Activated naive CD4-positive, alpha-beta T cell treated with anti-CD3 and anti-CD28 coated beads, Interleukin-2, amount 10 ng/mL, durations not matched to agents 7 days and 5 days (primary cell): ENCODE results near the gene LRRC41.
"Not testable (repeated sequence)": the region's sequence is repeated elsewhere in the genome, so short reads cannot be mapped to it uniquely, and the experiment has no call there.

Source experiments
- CTCF ChIA-PET: fragments of 350-600 bp; sonication (Branson Sonifier 250); formaldehyde crosslinking; loops from one replicate; lab custom pipeline; 2021; ENCODE audit warnings: antibody characterized with exemption; lab: Charles Lee
- DNase-seq: peaks from one replicate; pipeline ENCODE4 v3.0.0-alpha.2; 2020
- H3K27ac Mint-ChIP-seq: one replicate; pipeline ENCODE4 v1.8.0; 2021; ENCODE audit warnings: mild to moderate bottlenecking, moderate library complexity, mixed read lengths
- H3K27me3 Mint-ChIP-seq: one replicate; pipeline ENCODE4 v1.8.0; 2021; ENCODE audit warnings: mild to moderate bottlenecking, mixed read lengths
- H3K36me3 Mint-ChIP-seq: one replicate; pipeline ENCODE4 v1.8.0; 2021; ENCODE audit warnings: mixed read lengths
- H3K4me1 Mint-ChIP-seq: one replicate; pipeline ENCODE4 v1.8.0; 2021; ENCODE audit warnings: mixed read lengths
- H3K4me3 Mint-ChIP-seq: one replicate; pipeline ENCODE4 v1.8.0; 2021; ENCODE audit warnings: mild to moderate bottlenecking, moderate library complexity, mixed read lengths
- H3K9me3 Mint-ChIP-seq: one replicate; pipeline ENCODE4 v1.8.0; 2021; ENCODE audit warnings: mixed read lengths

LRRC41 gene

GRCh38 chr1:46334030-46334384 is 30.6 kb upstream of the LRRC41 start:
- H3K4me1 Mint-ChIP-seq: peaks cover 3% of the 10 kb centered on the region
- no peaks in the 10 kb centered on the region for H3K9me3 Mint-ChIP-seq
- no peak overlapping the region for H3K4me3 Mint-ChIP-seq
- no peaks in the 10 kb centered on the region for H3K27me3 Mint-ChIP-seq
- CTCF ChIA-PET: interaction anchor here (0.7 to 1.9 kb wide), 5 partner anchors 14 to 110 kb away, joined by 3 to 12 read pairs (median 4); no protein-coding TSS in a partner anchor
- DNase-seq: no peak
- H3K36me3 Mint-ChIP-seq: peaks cover 2% of the 10 kb centered on the region
- no peak overlapping the region for H3K27ac Mint-ChIP-seq

DNA sequence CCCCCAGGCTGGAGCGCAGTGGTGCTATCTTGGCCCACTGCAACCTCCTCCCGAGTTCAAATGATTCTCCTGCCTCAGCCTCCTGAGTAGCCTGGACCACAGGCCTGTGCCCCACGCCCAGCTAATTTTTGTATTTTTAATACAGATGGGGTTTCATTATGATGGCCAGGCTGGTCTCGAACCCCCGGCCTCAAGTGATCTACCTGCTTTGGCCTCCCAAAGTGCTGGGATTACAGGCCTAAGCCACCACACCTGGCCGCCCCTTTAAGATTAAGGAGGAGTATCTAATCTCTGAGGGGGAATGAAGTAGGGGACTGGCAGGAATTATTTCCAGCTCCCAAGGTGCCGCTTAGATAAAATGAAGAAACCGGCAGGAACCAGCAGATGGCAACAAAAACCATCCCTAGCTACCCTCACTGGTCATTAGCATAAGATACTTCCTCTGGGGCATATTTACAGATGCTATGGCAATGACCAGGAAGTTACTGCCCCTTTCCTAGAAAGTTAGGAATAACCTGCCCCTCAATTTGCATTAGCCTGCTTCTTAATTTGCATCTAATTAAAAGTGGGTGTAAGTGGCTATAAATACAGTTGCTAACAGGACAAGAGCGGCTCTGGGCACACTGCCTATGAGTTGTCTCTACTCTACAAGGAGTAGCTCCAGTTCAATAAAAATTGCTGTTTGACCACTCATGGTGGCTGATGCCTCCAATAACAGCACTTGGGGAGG is 30.0 kb upstream of the LRRC41 start:
- Mint-ChIP-seq H3K4me1 (no peaks in the 10 kb centered on the region), H3K36me3 (no peaks in the 10 kb centered on the region), H3K9me3 (no peaks in the 10 kb centered on the region), H3K27ac (no peak overlapping the region), H3K4me3 (no peak overlapping the region), H3K27me3 (no peaks in the 10 kb centered on the region)
- DNase-seq: no peak
- CTCF ChIA-PET: interaction anchor here (0.7 to 1.9 kb wide), 6 partner anchors 9 to 110 kb away, joined by 3 to 12 read pairs (median 4); no protein-coding TSS in a partner anchor

DNA sequence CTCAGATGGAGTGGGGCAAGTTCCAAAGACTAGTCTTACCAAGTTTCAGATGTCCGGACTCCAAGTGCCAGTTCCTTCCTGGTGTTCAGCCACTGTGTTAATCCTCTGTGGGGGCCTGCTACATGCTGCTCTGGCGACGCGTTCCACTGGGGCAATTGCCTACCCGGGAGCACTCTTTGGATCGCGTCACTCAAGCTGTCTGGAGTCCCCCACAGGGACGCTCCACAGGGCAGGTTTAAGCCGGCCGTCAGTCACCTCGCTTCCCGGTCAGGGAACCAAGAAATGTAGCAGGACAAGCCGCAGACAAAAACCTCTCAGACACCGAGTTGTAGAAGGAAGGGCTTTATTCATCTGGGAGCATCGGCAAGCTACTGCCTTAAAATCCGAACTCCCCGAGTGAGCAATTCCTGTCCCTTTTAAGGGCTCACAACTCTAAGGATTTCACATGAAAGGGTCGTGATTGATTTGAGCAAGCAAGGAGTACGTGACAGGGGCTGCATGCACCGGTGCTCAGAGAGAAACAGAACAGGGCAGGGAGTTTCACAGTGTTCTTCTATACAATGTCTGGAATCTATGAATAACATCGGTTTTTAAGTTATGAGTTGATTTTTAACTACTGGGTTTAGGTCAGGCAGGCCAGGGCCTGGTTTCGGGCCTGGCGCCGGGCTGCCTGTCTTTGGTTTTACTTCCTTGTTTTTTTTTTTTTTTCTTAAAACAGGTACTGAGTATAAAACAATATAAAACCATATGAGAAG is 28.5 kb upstream of the LRRC41 start:
- CTCF ChIA-PET, H3K4me3 Mint-ChIP-seq: not testable (repeated sequence)

GRCh38 chr1:46330381-46330780 is 27.0 kb upstream of the LRRC41 start:
- H3K9me3 Mint-ChIP-seq, H3K4me1 Mint-ChIP-seq, DNase-seq, H3K27me3 Mint-ChIP-seq, H3K27ac Mint-ChIP-seq, H3K4me3 Mint-ChIP-seq, CTCF ChIA-PET, H3K36me3 Mint-ChIP-seq: not testable (repeated sequence)

More for the DNA sequence above, 28.5 kb upstream of the LRRC41 start:
- H3K36me3 Mint-ChIP-seq, H3K4me1 Mint-ChIP-seq, H3K27me3 Mint-ChIP-seq, DNase-seq, H3K27ac Mint-ChIP-seq, H3K9me3 Mint-ChIP-seq: not testable (repeated sequence)

GRCh38 chr1:46329807-46330206 is 26.4 kb upstream of the LRRC41 start:
- H3K36me3 Mint-ChIP-seq, CTCF ChIA-PET: not testable (repeated sequence)

GRCh38 chr1:46328182-46328581 is 24.8 kb upstream of the LRRC41 start:
- H3K27me3 Mint-ChIP-seq, H3K36me3 Mint-ChIP-seq, H3K4me3 Mint-ChIP-seq, H3K27ac Mint-ChIP-seq, DNase-seq, H3K9me3 Mint-ChIP-seq, H3K4me1 Mint-ChIP-seq: not testable (repeated sequence)
- CTCF ChIA-PET: interaction anchor here (1.2 kb wide), 1 partner anchor 25 kb away, joined by 3 read pairs; no protein-coding TSS in a partner anchor

More at GRCh38 chr1:46329807-46330206, 26.4 kb upstream of the LRRC41 start:
- H3K4me1 Mint-ChIP-seq, H3K27me3 Mint-ChIP-seq, H3K27ac Mint-ChIP-seq, H3K4me3 Mint-ChIP-seq, DNase-seq, H3K9me3 Mint-ChIP-seq: not testable (repeated sequence)

DNA sequence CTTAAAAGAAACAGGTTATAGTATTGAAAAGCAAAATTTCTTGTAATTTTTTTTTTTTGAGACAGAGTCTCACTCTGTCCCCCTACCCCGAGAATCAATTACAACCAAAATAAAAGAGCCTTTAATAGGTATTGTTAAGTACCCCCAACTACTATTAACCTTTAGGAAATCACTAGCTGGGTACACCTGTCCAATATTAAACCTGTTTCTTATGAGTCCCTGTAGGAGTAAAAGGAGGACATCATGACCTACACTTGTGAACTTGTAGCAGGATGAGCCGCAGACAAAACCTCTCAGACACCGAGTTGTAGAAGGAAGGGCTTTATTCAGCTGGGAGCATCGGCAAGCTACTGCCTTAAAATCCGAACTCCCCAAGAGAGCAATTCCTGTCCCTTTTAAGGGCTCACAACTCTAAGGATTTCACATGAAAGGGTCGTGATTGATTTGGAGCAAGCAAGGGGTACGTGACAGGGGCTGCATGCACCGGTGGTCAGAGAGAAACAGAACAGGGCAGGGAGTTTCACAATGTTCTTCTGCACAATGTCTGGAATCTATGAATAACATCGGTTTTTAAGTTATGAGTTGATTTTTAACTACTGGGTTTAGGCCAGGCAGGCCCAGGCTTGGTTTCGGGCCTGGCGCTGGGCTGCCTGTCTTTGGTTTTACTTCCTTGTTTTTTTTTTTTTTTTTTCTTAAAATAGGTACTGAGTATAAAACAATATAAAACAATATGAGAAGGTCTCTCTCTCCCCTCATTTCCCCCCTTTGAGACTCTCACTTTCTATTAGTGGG is 22.1 kb upstream of the LRRC41 start:
- H3K36me3 Mint-ChIP-seq, DNase-seq, CTCF ChIA-PET, H3K9me3 Mint-ChIP-seq, H3K4me1 Mint-ChIP-seq, H3K27me3 Mint-ChIP-seq, H3K27ac Mint-ChIP-seq, H3K4me3 Mint-ChIP-seq: not testable (repeated sequence)

- H3K27me3 Mint-ChIP-seq, H3K36me3 Mint-ChIP-seq, H3K9me3 Mint-ChIP-seq, H3K27ac Mint-ChIP-seq, CTCF ChIA-PET, H3K4me1 Mint-ChIP-seq, H3K4me3 Mint-ChIP-seq, DNase-seq: not testable (repeated sequence)
Observed at GRCh38 chr1:46322191-46322590, 18.8 kb upstream of the LRRC41 start.

- DNase-seq, H3K27me3 Mint-ChIP-seq, H3K4me1 Mint-ChIP-seq, CTCF ChIA-PET, H3K36me3 Mint-ChIP-seq, H3K4me3 Mint-ChIP-seq, H3K9me3 Mint-ChIP-seq, H3K27ac Mint-ChIP-seq: not testable (repeated sequence)
Observed at GRCh38 chr1:46319960-46320914, 16.8 kb upstream of the LRRC41 start.

- not testable (repeated sequence) for H3K27ac Mint-ChIP-seq, H3K9me3 Mint-ChIP-seq, H3K4me3 Mint-ChIP-seq, DNase-seq, H3K4me1 Mint-ChIP-seq, H3K27me3 Mint-ChIP-seq
- CTCF ChIA-PET: interaction anchor here (0.6 kb wide), 1 partner anchor 34 kb away, joined by 3 read pairs; no protein-coding TSS in a partner anchor
- peaks cover 15% of the 10 kb centered on the region for H3K36me3 Mint-ChIP-seq
Observed at GRCh38 chr1:46319301-46319700, 15.9 kb upstream of the LRRC41 start.

DNA sequence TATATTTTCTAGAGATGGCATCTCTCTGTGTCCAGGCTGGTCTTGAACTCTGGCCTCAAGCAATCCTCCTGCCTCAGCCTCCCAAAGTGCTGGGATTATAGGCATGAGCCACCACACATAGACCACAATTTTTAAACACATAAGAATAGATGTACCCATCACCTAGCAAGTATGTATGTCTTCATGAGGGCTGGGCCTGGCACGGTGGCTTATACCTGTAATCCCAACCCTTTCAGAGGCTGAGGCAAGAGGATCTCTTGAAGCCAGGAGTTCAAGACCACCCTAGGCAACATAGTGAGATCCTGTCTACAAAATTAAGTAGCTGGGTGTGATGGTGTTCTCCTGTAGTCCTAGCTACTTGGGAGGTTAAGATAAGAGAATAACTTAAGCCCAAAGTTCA is 13.9 kb upstream of the LRRC41 start:
- H3K4me3 Mint-ChIP-seq: no peak overlapping the region
- CTCF ChIA-PET: no interaction called here
- peaks cover 25% of the 10 kb centered on the region for H3K36me3 Mint-ChIP-seq
- H3K27ac Mint-ChIP-seq: no peak overlapping the region
- H3K27me3 Mint-ChIP-seq: no peaks in the 10 kb centered on the region
- no peaks in the 10 kb centered on the region for H3K9me3 Mint-ChIP-seq
- DNase-seq: no peak
- H3K4me1 Mint-ChIP-seq: no peaks in the 10 kb centered on the region

GRCh38 chr1:46315669-46316403 is 12.4 kb upstream of the LRRC41 start:
- Mint-ChIP-seq H3K4me1 (no peaks in the 10 kb centered on the region), H3K4me3 (no peak overlapping the region), H3K27me3 (no peaks in the 10 kb centered on the region), H3K36me3 (peaks cover 30% of the 10 kb centered on the region), H3K27ac (no peak overlapping the region), H3K9me3 (no peaks in the 10 kb centered on the region)
- CTCF ChIA-PET: interaction anchor here (0.7 kb wide), 1 partner anchor 21 kb away, joined by 4 read pairs; no protein-coding TSS in a partner anchor
- DNase-seq: no peak

DNA sequence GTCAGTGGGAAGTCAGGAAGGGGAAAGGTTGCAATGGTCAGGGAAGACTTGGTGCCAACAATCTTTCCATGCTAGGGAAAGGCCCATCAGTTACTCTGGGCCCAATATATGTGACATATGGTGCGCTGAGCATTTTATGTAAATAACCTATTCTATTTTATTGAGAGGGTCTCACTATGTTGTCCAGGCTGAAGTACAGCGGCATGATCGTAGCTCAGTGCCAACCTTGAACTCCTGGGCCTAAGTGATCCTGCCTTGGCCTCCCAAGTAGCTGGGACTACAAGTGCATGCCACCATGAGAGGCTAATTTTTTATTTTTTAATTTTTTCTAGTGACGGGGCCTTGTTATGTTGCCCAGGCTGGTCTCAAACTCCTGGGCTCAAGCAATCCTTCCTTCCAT is 6.9 kb upstream of the LRRC41 start:
- H3K9me3 Mint-ChIP-seq: no peaks in the 10 kb centered on the region
- no peak overlapping the region for H3K4me3 Mint-ChIP-seq
- CTCF ChIA-PET: no interaction called here
- H3K36me3 Mint-ChIP-seq: peaks cover 42% of the 10 kb centered on the region
- no peak overlapping the region for H3K27ac Mint-ChIP-seq
- peaks cover 33% of the 10 kb centered on the region for H3K4me1 Mint-ChIP-seq
- H3K27me3 Mint-ChIP-seq: no peaks in the 10 kb centered on the region
- no peak for DNase-seq
